ENCODE results near the gene INSIG2. TPM values are rescaled to one million over a fixed set of nuclear protein-coding genes. Genes with fewer than 3 reads are reported as not detected.

INSIG2 gene
- total RNA-seq, 1 experiment from 2014 or later: 15.0 TPM

- Mint-ChIP-seq H3K4me1 (ENCODE audit: insufficient read depth, unreplicated experiment) (peaks cover 5% of the 10 kb centered on the region), H3K27ac (ENCODE audit: low read depth, unreplicated experiment) (no peak overlapping the region), H3K36me3 (ENCODE audit: insufficient read depth, unreplicated experiment) (no peaks in the 10 kb centered on the region), H3K27me3 (ENCODE audit: insufficient read depth, unreplicated experiment) (peaks cover 30% of the 10 kb centered on the region), H3K4me3 (ENCODE audit: unreplicated experiment) (no peak overlapping the region), H3K9me3 (ENCODE audit: unreplicated experiment) (peaks cover 6% of the 10 kb centered on the region)
- intact Hi-C loops (cut with micrococcal nuclease): loop anchor here (5.0 kb wide), 3 partner anchors 177 to 822 kb away; no protein-coding TSS in a partner anchor
- ChIA-PET CTCF (interaction anchor here (0.7 to 14.4 kb wide), 4 partner anchors 16 to 343 kb away, joined by 3 to 164 read pairs (median 6); no protein-coding TSS in a partner anchor), POLR2A (no interaction called here)
- TF ChIP-seq, protein P1, sequence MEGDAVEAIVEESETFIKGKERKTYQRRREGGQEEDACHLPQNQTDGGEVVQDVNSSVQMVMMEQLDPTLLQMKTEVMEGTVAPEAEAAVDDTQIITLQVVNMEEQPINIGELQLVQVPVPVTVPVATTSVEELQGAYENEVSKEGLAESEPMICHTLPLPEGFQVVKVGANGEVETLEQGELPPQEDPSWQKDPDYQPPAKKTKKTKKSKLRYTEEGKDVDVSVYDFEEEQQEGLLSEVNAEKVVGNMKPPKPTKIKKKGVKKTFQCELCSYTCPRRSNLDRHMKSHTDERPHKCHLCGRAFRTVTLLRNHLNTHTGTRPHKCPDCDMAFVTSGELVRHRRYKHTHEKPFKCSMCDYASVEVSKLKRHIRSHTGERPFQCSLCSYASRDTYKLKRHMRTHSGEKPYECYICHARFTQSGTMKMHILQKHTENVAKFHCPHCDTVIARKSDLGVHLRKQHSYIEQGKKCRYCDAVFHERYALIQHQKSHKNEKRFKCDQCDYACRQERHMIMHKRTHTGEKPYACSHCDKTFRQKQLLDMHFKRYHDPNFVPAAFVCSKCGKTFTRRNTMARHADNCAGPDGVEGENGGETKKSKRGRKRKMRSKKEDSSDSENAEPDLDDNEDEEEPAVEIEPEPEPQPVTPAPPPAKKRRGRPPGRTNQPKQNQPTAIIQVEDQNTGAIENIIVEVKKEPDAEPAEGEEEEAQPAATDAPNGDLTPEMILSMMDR (IDR thresholded peaks at IDR 0.05; ENCODE audit: unreplicated experiment): no peak
- BruUV-seq (replicated peaks): no TSS peak
- DNase-seq (ENCODE audit: unreplicated experiment): no peak
Measured at GRCh38 chr2:118044854-118045253, 43.4 kb upstream of the INSIG2 start.

- TF ChIP-seq, protein P1 (IDR thresholded peaks at IDR 0.05; ENCODE audit: unreplicated experiment): no peak
- Mint-ChIP-seq H3K4me1 (ENCODE audit: insufficient read depth, unreplicated experiment) (peaks cover 5% of the 10 kb centered on the region), H3K4me3 (ENCODE audit: unreplicated experiment) (no peak overlapping the region), H3K9me3 (ENCODE audit: unreplicated experiment) (peaks cover 6% of the 10 kb centered on the region), H3K27ac (ENCODE audit: low read depth, unreplicated experiment) (no peak overlapping the region), H3K36me3 (ENCODE audit: insufficient read depth, unreplicated experiment) (no peaks in the 10 kb centered on the region), H3K27me3 (ENCODE audit: insufficient read depth, unreplicated experiment) (peaks cover 26% of the 10 kb centered on the region)
- CTCF ChIA-PET: interaction anchor here (1.0 to 14.4 kb wide), 14 partner anchors 8 to 818 kb away, joined by 3 to 164 read pairs (median 8); no protein-coding TSS in a partner anchor
- DNase-seq (ENCODE audit: unreplicated experiment): no peak
- POLR2A ChIA-PET: interaction anchor here (0.6 to 1.2 kb wide), 3 partner anchors 35 to 177 kb away, joined by 3 read pairs; no protein-coding TSS in a partner anchor
- intact Hi-C loops (cut with micrococcal nuclease): loop anchor here (5.0 kb wide), 3 partner anchors 177 to 822 kb away; no protein-coding TSS in a partner anchor
- BruUV-seq (replicated peaks): no TSS peak
Measured at GRCh38 chr2:118045286-118045685, 43.0 kb upstream of the INSIG2 start.

DNA sequence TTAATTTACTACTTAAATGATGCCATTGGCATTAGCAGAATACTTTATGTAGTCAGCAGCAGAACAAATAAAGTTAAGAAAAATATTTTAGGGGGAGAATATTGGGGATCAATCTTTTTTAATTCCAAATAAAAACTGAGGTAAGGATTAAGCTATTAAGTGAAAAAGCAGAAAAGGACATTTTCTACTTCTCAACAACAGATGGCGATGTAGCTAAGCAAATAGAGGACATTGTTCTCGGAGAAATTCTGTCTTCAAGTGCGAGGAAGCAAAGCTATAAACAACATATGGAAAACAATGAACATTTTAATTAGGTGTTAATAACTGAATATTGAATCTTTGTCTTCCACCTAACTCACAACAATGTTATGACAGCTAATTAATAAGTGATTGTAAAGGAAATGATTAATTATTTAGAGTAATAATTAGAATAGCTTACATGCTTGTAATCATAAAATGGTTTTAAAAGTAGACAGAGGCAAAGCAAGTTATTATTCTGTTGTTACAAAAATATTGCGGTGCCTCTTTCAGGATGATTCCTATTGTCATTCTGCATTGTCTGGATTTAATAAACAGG, 41.5 kb upstream of the INSIG2 start:
- DNase-seq (ENCODE audit: unreplicated experiment): peak; percentile 44
- no peaks in the 10 kb centered on the region for H3K36me3 Mint-ChIP-seq (ENCODE audit: insufficient read depth, unreplicated experiment)
- H3K9me3 Mint-ChIP-seq (ENCODE audit: unreplicated experiment): peaks cover 6% of the 10 kb centered on the region
- peaks cover 32% of the 10 kb centered on the region for H3K27me3 Mint-ChIP-seq (ENCODE audit: insufficient read depth, unreplicated experiment)
- no peak overlapping the region for H3K4me3 Mint-ChIP-seq (ENCODE audit: unreplicated experiment)
- ChIA-PET CTCF (interaction anchor here (0.6 to 14.4 kb wide), 38 partner anchors 8 to 828 kb away, joined by 3 to 164 read pairs (median 5); partner anchors contain the start of gene CCDC93), POLR2A (interaction anchor here (0.9 to 2.5 kb wide), 6 partner anchors 12 to 42 kb away, joined by 3 to 9 read pairs (median 4); partner anchors contain the start of gene INSIG2)
- H3K4me1 Mint-ChIP-seq (ENCODE audit: insufficient read depth, unreplicated experiment): peaks cover 5% of the 10 kb centered on the region
- no peak overlapping the region for H3K27ac Mint-ChIP-seq (ENCODE audit: low read depth, unreplicated experiment)
- intact Hi-C loops (cut with micrococcal nuclease): loop anchor here (1.0 to 5.0 kb wide), 6 partner anchors 15 to 821 kb away; no protein-coding TSS in a partner anchor
- BruUV-seq (replicated peaks): no TSS peak
- TF ChIP-seq, protein P1 (IDR thresholded peaks at IDR 0.05; ENCODE audit: unreplicated experiment): peak; percentile 54

- ChIA-PET CTCF (interaction anchor here (0.6 to 14.4 kb wide), 30 partner anchors 7 to 1147 kb away, joined by 3 to 164 read pairs (median 4); partner anchors contain the start of gene CCDC93), POLR2A (interaction anchor here (0.9 to 2.5 kb wide), 4 partner anchors 13 to 42 kb away, joined by 3 to 9 read pairs (median 6); partner anchors contain the start of gene INSIG2)
- no peak overlapping the region for H3K4me3 Mint-ChIP-seq (ENCODE audit: unreplicated experiment)
- TF ChIP-seq, protein P1 (IDR thresholded peaks at IDR 0.05; ENCODE audit: unreplicated experiment): no peak
- BruUV-seq (replicated peaks): no TSS peak
- H3K27ac Mint-ChIP-seq (ENCODE audit: low read depth, unreplicated experiment): no peak overlapping the region
- DNase-seq (ENCODE audit: unreplicated experiment): peak; percentile 44
- intact Hi-C loops (cut with micrococcal nuclease): loop anchor here (1.0 to 5.0 kb wide), 4 partner anchors 14 to 820 kb away; no protein-coding TSS in a partner anchor
- H3K9me3 Mint-ChIP-seq (ENCODE audit: unreplicated experiment): peaks cover 6% of the 10 kb centered on the region
- H3K36me3 Mint-ChIP-seq (ENCODE audit: insufficient read depth, unreplicated experiment): no peaks in the 10 kb centered on the region
- peaks cover 5% of the 10 kb centered on the region for H3K4me1 Mint-ChIP-seq (ENCODE audit: insufficient read depth, unreplicated experiment)
- H3K27me3 Mint-ChIP-seq (ENCODE audit: insufficient read depth, unreplicated experiment): peaks cover 33% of the 10 kb centered on the region
Measured at GRCh38 chr2:118047380-118047826, 40.9 kb upstream of the INSIG2 start.

All from MCF 10A (cell line).